ENCODE data around the gene PAH.

DNA sequence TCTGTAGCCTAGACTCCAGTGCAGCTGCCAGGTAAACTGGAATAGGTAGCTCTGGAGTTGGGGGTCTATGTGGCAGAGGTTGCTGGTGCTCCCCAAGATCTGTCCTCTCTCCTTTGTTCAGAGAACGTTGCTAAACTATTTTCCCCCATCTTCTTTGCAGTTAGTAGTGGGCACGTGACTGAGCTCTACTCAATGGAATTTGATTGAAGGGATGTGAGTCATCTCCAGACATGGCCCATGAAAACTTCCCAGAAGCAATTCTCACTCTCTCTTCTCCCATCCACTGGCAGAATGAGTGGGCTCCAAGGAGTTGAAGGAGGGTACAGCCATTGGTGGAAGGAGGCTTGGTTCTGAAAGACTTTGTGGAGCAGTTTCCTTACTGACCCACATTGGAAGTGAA lies 44.0 kb downstream of the PAH start:
- no peak for TF ChIP-seq POLR2A (IDR thresholded peaks at IDR 0.05; ENCODE audit: low read depth, low read length)
- no peak for TF ChIP-seq CTCF (conservative IDR thresholded peaks at IDR 0.05; ENCODE audit: low read depth, low read length)
- no peak for TF ChIP-seq RAD21 (IDR thresholded peaks at IDR 0.05; ENCODE audit: low read length)
- TF ChIP-seq USF2 (IDR thresholded peaks at IDR 0.05; ENCODE audit: low read depth, low read length), result no peak
- TF ChIP-seq RFX5 (IDR thresholded peaks at IDR 0.05; ENCODE audit: low read depth, low read length), result no peak
- TF ChIP-seq CHD1 (IDR thresholded peaks at IDR 0.05; ENCODE audit: low read depth, low read length), result no peak
- TF ChIP-seq RCOR1 (IDR thresholded peaks at IDR 0.05; ENCODE audit: insufficient replicate concordance, low read length), result no peak
- TF ChIP-seq, protein P1, sequence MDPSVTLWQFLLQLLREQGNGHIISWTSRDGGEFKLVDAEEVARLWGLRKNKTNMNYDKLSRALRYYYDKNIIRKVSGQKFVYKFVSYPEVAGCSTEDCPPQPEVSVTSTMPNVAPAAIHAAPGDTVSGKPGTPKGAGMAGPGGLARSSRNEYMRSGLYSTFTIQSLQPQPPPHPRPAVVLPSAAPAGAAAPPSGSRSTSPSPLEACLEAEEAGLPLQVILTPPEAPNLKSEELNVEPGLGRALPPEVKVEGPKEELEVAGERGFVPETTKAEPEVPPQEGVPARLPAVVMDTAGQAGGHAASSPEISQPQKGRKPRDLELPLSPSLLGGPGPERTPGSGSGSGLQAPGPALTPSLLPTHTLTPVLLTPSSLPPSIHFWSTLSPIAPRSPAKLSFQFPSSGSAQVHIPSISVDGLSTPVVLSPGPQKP (IDR thresholded peaks at IDR 0.05; ENCODE audit: borderline replicate concordance, low read depth, low read length), result no peak
- TF ChIP-seq MAZ (IDR thresholded peaks at IDR 0.05; ENCODE audit: borderline replicate concordance, low read depth, low read length), result no peak
- TF ChIP-seq BHLHE40 (IDR thresholded peaks at IDR 0.05; ENCODE audit: low read depth, low read length), result no peak

All from IMR-90 (cell line).